EL (cell line): ENCODE measurements around the gene PPP1R15B.
A peak's percentile ranks its signal among the peaks of the same experiment; 100 is the strongest.
"Not testable (repeated sequence)": the region's sequence is repeated elsewhere in the genome, so short reads cannot be mapped to it uniquely, and the experiment has no call there.

Experiments used
- DNase-seq: peaks from one replicate; pipeline ENCODE4 v3.0.0-alpha.2; 2016

PPP1R15B gene

DNA sequence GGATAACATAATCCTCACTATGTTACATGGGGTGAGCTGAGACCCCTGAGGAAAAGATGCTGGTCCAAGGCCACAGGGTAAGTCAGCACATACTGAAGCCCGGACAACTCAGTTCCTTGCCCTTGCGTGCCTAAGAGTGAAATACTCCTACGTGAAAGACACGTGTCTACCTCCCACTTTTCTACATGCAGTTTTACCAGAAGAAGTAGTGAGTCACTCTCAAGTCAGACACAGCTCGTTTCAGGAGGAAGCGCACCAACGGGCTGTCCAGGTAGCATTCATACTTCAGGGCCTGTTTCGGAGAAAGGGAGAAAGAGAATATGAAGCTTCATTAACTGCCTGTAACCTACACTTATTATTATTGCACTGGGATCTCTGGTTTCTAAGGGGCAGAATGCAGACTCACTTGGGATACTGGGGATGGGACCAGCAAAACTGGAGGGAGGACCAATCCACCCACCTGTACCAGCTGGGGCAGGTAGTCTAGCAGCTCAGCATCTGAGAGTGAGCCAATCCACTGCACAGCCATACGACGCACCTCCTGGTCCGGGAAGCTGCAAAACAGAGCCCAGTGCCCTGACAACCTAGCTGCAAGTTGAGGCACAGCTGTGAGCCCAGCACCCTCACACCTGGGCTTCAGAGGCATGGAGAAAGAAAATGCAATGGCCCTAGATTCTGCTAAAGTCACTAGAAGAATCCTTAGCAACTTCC lies 32.4 kb upstream of the PPP1R15B start:
- no peak for DNase-seq

DNA sequence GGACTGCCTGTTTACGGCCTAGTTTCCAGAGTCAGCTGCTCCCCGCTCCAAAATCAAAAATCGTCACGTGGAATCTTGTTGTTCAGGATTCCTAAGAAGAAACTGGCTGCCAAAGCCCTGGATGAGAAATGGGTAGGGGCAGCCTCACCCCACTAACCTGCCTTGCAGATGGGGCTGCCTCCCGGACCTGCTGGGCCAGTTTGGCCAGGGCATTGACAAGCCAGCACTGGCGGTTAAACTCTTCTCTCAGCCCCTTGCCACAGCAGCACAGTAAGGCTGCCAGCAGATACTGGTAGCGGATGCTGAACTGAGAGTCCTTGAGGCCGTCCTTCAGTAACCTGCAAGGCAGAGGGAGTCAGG lies 31.6 kb upstream of the PPP1R15B start:
- DNase-seq = no peak

DNA sequence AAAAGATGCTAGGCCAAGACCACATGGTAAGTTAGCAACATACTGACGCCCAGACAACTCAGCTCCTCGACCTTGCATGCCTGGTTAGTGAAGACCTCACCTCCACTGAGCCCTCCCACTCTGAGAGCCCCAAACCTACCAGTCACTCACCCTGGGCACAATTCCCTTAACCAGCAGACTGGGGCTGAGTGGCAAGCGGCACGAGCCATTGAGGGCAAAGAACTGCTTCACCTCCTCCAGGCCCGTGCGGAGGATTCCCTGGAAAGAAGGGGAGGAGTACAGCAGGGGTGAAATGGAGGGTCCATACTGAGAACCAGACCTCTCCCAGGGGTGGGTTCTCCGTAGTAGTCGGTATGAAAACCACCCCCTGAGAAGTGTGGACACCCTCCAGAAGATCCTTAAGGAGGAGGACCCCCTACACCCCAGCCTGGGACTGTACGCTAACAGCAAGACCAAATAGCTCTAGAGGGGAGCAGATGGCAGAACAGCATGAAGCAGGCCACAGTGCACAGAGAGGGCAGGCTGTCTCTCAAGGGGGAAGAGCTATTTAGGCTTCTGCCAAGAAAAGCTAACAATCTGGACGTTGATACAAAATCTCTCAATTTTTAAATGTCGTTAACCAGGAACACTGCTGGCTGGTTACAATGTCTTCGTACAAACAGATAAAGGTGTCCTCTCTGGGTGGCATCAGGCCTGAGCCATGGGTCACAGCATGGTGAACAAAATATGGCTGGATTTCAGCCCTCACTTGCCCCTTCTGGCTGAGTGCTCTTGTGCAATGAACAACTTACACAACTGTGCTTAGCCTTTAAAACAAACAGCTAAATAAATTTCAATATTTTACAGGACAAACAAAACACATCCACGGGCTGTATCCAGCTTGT lies 31.0 kb upstream of the PPP1R15B start:
- no peak for DNase-seq

DNA sequence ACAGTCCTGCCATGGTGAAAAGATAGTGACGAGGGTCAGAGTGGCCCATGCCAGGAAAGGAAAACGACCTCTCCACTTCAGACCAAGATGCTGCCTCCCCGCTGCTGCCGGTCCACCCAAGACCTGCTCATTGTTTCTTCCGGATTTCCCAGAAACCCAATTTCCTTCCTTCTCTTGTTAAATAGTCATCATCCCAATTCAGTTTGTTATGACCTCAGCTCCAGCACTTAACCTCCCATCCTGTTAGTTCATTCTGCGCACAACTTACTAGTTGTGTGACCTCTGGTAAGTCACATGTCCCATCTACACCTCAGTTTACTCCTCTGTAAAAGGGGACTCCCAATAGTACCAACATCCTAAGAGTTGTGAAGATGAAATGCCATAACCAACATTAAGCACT lies 29.9 kb upstream of the PPP1R15B start:
- no peak for DNase-seq

DNA sequence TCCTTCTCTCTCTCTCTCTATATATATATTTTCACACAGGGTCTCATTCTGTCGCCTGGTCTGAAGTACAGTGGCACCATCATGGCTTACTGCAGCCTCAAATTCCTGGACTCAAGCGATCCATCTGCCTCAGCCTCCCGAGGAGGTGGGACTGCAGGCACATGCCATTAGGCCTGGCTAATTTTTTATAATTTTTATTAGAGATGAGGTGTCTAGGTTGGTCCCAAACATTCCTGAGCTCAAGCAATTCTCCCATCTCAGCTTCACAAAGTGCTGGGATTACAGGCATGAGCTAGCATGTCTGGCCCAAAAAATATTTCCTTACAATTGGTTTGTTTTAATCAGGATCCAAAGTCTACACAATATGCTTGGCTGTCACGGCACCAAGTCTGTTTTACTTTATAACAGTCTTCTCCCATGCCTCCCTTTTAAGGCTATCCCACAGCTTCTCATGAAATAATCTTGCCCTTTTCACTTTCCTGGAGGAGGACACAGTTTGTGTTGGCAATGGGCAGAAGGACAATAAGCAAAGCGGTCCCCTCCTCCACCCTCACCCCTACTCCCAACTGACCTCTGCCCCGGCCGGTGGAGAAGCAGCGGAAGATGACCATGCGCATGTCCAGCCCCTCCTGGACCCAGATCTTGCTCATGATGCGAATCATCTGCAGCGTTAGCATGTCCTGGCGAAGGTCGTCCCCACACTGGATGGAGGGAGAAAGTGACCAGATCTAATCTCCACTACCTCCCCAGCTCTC lies 28.2 kb upstream of the PPP1R15B start:
- DNase-seq = no peak

DNA sequence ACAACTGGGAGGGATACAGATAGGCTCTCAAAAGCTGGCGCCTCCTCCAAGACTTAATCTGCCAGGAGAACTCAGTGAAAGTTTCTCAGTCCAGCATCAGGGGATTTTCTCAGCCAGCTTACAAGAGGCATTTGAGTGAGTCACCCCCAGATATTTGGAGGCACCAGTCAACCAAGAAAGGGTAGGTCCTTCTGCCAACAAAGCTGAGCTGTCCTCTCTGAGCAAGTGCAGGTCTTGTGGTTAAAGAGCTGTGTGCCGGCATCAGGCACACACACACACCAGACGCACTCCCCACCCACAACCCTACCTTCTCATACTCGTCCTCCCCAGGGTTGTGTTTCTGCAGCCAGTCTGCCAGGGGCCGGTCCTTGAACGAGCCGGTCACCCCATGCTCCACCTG lies 27.0 kb upstream of the PPP1R15B start:
- peak; percentile 98 for DNase-seq

DNA sequence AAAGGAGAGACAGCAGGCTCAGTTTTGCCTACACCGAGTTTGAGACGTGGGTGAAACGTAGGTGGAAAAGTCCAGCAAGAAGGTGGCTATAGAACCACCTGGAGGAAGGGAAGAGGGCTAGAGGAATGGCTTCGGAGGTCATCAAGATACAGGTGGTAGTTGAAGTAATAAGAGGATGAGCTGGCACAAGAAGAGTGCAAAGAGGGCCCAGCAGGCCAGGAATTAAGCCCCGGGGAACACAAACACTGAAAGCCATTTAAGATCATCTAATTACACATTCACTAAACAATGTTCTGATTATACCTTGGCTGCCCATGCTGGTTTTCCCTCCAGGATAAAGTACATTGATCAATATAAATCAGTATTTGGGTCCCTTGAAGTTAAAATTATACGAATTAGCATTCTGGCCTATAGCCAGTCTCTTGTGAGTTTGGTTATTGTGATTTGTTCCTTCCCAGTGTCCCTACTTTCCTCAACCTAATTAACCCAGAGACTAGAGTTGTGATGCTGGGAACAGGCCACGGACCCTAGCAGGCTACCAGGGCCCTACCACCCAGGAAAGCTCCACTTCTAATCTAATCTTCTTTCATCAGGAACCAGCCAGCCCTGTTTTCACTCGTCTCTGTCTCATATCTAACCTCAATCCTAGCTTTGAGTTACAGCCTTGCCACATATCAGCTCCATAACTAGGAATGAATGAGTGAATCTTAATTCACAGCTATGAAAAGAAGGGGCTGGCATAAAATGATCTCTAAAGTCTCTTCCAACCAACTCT lies 26.4 kb upstream of the PPP1R15B start:
- DNase-seq = no peak

DNA sequence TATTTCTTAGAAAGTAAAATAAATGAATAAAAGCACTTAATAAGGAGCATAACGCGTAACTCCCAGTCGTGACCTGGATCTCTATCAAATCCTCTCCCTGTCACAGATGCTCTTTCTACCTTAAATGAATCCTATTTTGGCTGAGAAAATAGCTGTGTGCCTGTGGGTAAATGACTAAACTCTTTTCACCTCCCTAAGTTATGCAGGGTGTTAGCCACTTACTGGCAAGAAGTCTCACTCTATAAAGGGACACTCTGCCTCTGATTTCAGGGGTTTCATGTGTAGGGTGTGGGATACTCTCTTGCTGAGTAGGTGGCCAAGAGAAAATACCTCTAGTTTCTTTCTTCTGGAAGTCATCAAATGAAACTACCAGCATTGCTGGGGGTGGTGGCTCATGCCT lies 24.3 kb upstream of the PPP1R15B start:
- no peak for DNase-seq

DNA sequence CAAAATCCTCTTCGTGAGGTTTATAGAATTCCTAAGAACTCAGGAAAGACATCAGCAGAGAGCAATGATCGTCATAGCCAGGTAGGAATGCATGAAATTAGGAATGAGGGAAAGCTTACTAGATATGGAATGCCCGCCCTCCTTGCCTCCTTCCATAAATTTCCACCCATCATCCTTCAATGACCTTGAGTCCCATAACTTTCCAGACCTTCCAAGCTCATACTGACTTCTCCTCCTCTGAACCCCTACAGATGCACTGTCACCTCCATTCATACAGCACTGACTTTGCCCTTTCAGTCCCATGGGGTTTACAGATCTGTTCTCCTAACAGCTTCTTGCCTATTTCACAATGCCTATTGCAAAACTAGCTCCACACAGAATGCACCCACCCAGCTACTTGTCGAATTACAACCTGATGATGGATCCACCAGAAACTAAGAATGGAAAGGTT lies 23.8 kb upstream of the PPP1R15B start:
- peak; percentile 32 for DNase-seq

DNA sequence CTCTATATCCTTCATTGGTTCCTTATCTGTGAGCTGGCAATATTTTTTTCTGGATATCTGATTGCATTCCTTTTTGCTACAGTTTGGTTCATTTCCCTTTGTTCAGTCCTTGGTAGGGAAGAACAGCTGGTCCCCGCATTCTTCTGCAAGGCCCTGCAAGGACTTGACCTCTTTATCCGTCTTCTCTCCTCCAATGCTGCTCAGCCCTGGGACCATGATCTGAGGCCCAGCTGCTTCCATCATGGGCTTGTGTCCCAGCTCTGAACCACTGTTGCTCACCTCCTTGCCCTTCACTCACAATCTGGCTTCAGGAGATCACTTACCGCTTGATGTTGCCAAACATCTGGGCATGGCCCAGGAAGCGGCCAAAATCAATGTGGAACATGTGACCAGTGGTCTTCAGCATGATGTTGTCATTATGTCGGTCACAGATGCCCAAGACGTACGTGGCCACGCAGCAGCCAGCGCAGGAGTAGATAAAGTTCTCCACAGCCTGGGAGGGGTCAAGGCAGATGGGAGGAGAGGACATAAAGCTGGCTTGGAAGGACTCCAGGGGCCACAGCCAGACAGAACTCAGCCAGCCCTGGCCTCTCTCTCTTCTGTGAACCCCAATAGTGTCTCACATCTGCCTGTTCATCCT lies 22.6 kb upstream of the PPP1R15B start:
- DNase-seq = no peak

DNA sequence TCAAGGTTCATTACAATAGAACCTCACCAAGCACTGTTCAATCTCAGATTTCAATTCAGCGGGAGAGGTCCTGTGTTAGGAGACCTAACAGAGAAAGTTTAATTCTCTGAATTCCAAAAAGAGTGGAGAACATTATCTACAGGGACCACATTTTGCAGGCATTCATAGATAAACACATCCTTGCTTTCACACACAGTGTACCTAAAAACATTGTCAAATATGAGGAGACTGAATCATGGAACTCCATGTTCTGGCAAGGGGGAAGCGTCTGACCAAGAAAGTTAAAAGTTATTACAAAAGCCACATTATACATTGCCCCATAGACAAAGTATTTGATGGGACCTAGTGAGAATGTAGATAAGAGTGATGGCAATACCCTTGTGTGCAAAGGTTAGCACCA lies 21.1 kb upstream of the PPP1R15B start:
- no peak for DNase-seq

DNA sequence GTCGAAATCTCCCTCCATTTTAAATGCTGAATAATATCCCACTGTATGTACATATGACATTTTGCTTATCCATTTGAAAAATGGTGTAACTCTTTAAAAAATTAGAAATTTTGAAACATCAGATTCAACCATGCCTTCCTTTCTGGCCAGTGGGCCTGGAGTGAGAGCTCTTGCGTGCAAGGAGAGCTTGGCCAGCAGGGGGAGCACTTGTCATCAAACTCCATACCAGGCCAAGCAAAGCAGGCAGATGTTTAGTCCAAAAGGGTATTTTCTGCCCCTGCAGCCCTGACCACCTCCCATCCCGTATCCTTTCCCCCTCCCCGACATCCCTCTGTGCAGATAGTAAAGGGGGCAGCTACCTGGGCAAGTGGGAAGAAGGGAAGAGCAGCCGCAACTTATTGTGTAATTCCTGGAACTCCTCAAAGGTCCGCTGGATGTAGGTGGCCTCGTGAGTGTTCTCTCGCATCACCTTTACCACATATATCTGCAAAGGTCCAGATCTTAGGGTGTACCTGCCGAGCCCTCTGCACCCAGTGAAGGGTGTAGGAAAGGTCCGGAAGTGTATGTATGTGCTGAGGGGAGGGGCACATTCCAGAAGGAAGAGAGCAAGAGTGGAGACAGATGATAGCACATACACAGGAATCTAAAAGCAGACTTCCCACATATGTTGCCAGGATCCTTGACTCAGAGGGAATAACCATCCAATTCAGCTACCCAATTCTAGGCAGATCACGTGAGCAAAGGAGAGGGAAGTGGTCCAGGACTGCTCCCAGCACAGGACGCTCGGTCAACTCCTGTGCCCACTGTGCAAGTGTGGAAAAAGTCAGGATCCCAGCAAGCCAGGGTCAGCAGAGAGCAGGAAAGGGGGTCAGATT lies 19.9 kb upstream of the PPP1R15B start:
- peak; percentile 69 for DNase-seq

DNA sequence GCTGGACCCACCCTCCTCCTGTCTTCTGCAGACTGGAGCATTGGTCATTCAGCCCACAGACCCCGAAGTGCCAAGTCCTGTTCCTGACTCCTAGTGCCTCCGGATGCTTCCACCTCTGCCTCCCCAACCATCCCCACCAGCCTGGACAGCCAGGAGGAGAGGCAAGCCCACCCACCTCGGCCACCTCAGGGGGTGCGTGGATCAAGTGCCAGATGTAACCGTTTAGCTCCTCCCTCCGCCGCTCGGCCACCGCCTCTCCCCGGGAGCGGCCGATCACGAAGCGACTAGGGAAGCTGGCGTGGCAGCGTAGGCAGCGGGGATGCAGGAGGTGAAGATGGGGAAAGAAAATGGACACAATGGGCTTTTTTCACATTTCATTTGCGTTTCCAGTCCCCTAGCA lies 18.1 kb upstream of the PPP1R15B start:
- DNase-seq = no peak

DNA sequence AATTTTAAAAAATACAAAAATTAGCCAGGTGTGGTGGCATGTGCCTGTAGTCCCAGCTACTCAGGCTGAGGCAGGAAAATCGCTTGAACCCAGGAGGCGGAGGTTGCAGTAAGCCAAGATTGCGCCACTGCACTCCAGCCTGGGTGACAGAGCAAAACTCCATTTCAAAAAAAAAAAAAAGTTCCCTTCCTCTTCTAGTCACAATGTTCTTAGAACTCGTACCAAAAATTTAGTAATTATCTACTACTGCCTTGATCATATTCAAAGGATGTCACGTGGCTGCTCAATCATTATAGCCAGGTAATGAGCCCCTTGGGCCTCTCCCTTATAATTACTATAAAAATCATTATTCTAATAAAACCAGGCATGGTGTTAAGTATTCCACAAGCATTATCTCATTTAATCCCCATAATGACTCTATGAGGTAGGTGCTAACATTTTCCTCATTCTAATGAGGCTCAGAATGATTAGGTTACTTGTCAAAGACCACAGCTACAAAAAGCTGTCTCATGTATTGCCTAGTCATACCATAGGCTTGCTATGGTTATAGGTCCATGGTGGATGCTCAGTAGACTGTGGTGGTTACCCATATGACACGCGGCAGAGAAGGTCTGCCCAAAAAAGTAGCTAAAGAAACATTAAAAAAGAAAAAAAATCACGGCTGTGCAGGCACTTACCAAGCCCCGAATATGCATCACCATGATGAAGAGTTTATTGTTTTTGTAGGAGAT lies 15.5 kb upstream of the PPP1R15B start:
- no peak for DNase-seq

DNA sequence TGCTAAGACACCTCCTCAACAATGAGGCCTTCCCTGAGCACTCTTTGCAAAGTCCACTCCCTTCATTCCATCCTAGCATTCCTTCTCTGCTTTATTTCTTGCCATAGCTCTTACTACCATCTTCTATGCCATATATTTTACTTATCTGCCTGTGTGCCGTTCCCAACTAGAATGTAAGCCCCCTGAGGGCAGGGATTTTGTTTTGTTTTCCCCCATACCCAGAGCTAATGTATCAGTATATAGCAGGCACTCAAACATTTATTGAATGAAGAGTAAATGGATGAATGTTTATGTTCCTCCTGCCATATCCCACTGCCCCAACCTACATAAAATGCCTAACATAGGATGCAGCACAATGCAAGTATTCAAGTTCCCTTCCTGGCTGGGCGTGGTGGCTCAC lies 14.9 kb upstream of the PPP1R15B start:
- no peak for DNase-seq

DNA sequence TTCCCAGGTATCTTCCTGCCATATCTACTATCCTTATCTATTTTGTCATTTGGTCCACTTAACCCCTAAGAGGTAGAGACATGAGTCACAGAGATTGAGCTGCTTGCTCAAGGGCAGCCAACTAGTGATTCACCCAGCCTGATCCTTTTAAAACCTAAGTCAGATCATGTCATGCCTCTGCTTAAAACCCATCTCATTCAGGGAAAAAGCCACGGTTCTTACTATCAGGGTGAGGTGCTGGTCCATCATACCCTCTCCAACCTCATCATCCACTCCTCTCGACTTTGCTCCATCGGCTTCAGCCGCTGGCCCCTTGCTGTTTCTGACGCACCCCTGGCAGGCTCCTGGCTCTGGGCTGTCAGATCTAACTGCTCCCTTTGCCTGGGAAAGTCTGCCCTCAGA lies 14.4 kb upstream of the PPP1R15B start:
- DNase-seq = peak; percentile 80

DNA sequence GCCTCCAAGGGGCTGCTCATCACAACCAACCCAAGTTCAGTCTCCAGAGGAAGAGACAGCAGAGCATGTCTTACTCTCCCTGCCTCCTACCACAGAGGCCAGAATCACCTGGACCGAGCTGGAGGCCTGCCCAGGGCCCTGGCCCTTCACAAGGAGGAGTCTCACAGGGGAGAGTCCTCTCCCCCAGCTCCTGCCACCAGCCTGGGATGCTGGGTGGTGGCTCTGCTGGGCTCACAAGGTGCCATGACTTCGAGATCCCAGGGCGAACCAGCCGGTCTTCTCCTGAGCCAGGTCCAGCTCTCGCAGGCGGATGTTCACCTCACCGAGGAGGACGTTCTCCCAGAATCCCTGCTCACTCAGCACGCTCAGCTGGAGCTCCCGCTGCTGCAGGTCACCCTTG lies 13.0 kb upstream of the PPP1R15B start:
- no peak for DNase-seq

DNA sequence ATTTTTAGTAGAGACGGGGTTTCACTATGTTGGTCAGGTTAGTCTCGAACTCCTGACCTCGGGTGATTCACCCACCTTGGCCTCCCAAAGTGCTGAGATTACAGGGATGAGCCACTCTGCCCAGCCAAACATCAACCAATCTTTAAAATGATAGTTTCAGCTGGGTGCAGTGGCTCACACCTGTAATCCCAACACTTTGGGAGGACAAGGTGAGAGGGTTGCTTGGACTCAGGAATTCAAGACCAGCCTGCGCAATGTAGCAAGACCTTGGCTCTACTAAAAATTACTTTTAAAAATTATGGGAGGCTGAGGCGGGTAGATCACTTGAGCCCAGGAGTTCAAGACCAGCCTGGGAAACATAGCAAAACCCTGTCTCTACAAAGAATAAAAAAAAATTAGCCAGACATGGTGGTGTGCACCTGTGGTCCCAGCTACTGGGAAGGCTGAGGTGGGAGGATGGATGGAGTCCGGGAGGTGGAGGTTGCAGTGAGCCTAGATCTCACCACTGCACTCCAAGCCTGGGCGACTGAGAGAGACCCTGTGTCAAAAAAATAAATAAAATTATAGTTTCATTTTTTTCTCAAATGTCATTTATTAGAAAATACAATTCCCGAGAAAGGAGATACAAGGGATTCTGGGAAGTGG lies 10.6 kb upstream of the PPP1R15B start:
- not testable (repeated sequence) for DNase-seq

DNA sequence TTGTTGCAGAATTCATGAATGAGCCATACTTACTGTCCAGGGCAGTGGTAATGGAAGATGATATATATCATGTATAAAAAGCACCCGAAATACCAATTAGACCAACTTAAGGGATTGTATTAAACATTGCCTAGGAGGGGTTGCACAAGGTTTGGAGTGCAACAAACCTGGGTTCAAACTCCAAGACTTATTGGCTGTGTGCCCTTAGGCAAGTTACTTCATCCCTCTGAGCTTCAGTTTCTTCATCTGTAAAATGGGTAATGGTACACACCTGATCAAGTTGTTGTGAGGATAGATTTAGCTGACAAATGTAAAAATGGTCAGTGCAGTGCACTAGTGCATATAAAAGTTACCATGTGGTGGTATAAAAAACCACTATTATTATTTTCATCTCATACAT lies 9.8 kb upstream of the PPP1R15B start:
- no peak for DNase-seq
